Superior temporal gyrus (tissue), 1 donor: Measurements from ENCODE around the gene GTF3C4.

Experiments used
- DNase-seq: peaks from one replicate; pipeline ENCODE4 v3.0.0-alpha.2; 2016; ENCODE audit errors: extremely low spot score

GTF3C4 gene, protein sequence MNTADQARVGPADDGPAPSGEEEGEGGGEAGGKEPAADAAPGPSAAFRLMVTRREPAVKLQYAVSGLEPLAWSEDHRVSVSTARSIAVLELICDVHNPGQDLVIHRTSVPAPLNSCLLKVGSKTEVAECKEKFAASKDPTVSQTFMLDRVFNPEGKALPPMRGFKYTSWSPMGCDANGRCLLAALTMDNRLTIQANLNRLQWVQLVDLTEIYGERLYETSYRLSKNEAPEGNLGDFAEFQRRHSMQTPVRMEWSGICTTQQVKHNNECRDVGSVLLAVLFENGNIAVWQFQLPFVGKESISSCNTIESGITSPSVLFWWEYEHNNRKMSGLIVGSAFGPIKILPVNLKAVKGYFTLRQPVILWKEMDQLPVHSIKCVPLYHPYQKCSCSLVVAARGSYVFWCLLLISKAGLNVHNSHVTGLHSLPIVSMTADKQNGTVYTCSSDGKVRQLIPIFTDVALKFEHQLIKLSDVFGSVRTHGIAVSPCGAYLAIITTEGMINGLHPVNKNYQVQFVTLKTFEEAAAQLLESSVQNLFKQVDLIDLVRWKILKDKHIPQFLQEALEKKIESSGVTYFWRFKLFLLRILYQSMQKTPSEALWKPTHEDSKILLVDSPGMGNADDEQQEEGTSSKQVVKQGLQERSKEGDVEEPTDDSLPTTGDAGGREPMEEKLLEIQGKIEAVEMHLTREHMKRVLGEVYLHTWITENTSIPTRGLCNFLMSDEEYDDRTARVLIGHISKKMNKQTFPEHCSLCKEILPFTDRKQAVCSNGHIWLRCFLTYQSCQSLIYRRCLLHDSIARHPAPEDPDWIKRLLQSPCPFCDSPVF

GRCh38 chr9:132670457-132671391 is at the start of gene GTF3C4:
GTF3C4 (plus strand) TSS chr9:132670464; CDS start chr9:132670599, 135 bp downstream.
- DNase-seq: no peak

DNA sequence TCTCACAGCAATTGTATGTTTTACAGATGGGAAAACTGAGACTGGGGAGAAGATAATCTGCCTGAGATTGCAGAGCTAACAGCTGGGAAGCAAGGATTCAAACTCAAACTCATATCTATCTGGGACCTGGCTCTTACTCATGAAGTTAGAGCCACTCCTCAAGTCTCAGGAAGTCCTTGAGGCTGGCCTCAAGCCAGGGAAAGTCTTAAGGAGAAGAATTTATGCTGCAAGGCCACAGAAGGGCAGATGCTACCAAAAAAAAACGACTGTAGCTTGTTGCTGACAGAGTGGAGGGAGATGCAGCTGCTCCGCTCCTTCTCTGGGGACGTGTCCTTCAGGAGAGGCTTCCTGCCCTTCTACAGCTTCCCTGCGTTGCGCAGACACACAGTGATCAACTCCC is 48.1 kb upstream of the GTF3C4 start:
- no peak for DNase-seq

DNA sequence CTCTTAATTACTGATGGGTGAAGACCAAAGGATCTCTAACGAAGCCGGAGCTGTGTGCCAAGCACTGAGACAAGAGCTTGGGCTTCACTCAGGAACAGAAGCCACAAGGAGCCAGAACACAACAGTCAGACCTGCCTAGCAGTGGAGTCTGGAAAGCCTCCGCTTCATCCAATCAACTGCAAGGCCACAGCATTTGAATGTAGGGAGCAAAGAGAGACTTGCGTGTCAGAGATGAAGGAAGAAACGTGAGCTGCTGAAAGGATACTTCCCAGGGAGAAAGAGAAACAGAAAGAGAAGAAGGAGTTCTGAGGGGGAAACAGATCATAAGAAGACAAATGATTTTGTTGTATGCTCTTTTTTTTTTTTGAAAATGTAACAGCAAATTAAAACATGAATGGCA is 44.0 kb upstream of the GTF3C4 start:
- DNase-seq: no peak

- no peak for DNase-seq
These were observed 43.2 kb upstream of the GTF3C4 start for GRCh38 chr9:132627106-132627505.

- DNase-seq: no peak
These were observed 42.7 kb upstream of the GTF3C4 start for GRCh38 chr9:132627594-132627993.

GRCh38 chr9:132628746-132629145 is 41.5 kb upstream of the GTF3C4 start:
- DNase-seq: no peak

GRCh38 chr9:132630116-132630515 is 40.1 kb upstream of the GTF3C4 start:
- DNase-seq: no peak

DNA sequence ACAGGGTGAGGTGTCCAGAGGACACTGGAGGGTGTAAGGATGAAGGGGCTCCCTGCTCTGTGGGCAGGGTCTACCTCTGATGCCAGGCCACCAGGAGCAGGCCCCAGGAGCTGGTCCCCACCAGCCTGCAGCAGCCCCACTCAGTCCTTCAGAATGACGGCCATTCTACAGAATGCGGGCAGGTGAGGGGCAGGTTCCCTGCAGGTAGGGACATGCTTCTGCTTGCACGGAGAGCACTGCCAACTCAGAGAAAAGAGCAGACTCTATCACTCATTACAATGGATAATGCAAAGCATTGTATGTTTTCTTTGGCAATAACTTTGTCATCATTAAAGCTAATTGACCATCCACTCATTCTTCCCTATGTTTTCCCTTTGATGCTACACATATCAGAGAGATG is 39.5 kb upstream of the GTF3C4 start:
- no peak for DNase-seq

DNA sequence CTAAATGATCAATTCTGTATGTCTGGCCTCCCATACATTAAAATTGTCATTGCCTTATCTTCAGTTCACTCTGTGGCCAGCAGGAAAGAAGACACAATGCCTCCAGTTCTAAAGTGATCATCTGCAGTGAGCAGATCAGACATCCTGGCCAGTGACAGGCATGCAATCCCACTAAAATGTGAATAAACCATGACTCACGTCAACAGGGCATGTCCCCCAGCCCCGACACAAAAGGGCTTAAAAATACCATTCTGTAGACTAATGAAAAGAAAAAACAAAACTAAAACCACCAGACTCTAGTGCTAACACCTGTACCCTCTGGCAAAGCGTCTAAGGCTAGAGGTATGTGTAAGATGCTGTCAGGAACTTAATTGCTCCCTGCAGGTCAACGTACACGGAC is 39.0 kb upstream of the GTF3C4 start:
- DNase-seq: no peak

DNA sequence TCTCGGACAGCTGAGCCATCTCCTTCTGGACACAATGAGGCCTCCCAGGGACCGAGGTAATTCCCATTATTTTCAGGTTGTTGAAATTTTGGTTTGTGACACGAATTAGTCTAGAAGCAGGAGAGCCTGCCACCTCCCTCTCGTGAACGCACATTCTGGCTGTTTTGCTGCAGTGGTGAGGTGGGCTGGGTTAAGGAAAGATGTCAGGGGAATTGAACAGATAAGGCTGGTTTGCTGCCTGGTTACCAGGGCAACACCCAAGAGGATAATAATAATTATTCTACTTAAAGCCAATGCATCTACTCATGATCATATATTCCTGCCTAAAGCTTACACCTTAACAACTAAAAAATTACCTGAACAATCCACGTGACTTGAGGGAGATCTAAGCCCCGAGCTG is 38.6 kb upstream of the GTF3C4 start:
- no peak for DNase-seq

DNA sequence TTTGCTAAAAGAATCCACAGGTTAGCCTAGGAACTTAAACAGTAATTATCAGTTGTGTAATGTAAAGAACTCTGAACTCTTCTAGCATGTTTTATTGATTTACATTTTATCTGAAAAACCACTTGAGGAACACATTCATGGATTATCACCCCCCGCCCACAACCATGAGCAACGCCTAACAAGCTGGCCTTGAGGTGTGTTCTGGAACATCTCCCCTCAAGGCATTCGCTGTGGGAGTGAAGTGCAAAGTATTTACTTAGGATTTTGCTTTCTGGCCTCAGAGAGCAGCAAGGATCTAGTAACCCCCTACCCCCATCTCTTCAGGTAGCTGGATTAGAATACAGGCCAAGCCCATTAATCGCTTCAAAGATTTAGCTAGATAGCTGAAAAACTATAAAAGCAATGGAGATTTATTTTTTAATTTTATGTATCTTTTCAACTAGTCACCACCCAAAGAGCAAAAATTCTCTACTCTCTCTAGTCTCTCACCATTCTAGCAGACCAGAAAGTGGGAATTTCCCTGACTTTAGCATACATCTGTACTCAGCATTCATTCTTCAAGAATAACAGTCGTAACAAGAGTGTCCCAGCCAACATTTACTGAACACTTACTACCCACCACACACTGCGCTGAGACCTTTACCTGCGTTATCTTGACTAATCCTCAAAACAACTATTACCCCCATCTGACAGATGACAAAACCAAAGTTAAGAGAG is 37.7 kb upstream of the GTF3C4 start:
- no peak for DNase-seq

GRCh38 chr9:132634327-132634726 is 35.9 kb upstream of the GTF3C4 start:
- no peak for DNase-seq

DNA sequence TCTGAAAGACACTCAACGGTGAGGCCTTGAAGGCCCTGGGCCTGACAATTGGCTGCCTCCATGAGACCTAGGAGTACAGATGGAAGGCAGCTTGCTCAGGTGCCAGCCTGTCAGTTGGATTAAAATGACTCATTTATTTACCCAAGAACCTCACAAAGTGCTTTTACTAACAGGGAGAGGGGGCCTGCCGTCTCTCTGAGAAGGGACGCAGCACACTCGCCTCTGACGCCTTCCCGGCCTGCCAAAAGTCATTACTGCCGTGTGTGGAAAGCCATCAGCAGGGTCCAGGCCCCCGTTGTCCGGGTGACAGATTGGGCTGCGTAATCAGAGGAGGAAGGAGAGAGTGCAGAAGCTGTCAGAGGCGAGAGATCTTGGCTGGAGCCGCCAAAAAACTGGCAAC is 32.9 kb upstream of the GTF3C4 start:
- no peak for DNase-seq

- no peak for DNase-seq
These were observed 32.5 kb upstream of the GTF3C4 start for GRCh38 chr9:132637801-132638200.

- DNase-seq: no peak
These were observed 32.0 kb upstream of the GTF3C4 start for GRCh38 chr9:132638240-132638639.

DNA sequence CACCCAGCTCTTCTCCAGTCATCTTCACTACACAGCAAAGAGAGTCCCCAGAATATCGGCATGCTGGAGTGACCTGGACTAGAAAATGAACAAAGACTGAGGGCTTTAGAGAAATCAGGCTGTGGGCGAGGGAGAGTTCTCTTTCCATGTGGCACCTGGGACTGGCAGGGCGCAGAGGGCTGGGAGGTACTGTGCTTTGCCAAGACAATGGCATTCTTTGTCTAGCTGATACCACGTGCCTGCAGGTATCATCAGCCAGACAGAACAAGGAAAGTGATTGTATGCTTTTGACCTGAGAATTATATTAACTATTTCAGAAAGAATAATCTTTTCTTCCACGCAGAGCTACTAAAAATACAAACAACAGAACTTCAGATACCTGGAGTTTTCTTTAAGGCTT is 30.9 kb upstream of the GTF3C4 start:
- no peak for DNase-seq

GRCh38 chr9:132641216-132641615 is 29.0 kb upstream of the GTF3C4 start:
- DNase-seq: no peak

GRCh38 chr9:132644251-132644650 is 26.0 kb upstream of the GTF3C4 start:
- DNase-seq: no peak

GRCh38 chr9:132645306-132645705 is 25.0 kb upstream of the GTF3C4 start:
- no peak for DNase-seq

GRCh38 chr9:132645711-132646110 is 24.6 kb upstream of the GTF3C4 start:
- DNase-seq: no peak

- no peak for DNase-seq
These were observed 23.5 kb upstream of the GTF3C4 start for GRCh38 chr9:132646726-132647125.
